Mammary epithelial cell (primary cell): ENCODE measurements around the gene MAML1.
"Not testable (repeated sequence)": the region's sequence is repeated elsewhere in the genome, so short reads cannot be mapped to it uniquely, and the experiment has no call there.

ENCODE experiments used
- CTCF ChIP-seq, 2 donors: IDR thresholded peaks in 1 of 2; conservative IDR thresholded peaks in 1 of 2; 2 replicates each; pipeline ENCODE4 v1.5.1; 2011 to 2012; ENCODE audit warnings: inconsistent platforms in 2 of 2, low read length in 2 of 2, mild to moderate bottlenecking in 2 of 2, control low read depth in 1 of 2, low read depth in 1 of 2; ENCODE audit not compliant: insufficient read depth in 1 of 2; ENCODE audit errors: extremely low read depth in 1 of 2
- EZH2 ChIP-seq: IDR thresholded peaks from 2 replicates; pipeline ENCODE4 v1.6.1; 2012; ENCODE audit warnings: low read length, inconsistent platforms, borderline replicate concordance

- TF ChIP-seq CTCF (conservative IDR thresholded peaks at IDR 0.05 in 1 of 2, IDR thresholded peaks at IDR 0.05 in 1 of 2; ENCODE audit: extremely low read depth in 1 of 2, insufficient read depth in 1 of 2, low read depth in 1 of 2, low read length in 2 of 2); EZH2: not testable (repeated sequence)
These were observed 43.4 kb upstream of the MAML1 start for GRCh38 chr5:179689212-179689611.
